Naive B cell (primary cell): ENCODE results near the gene EDIL3. TPM values are rescaled to one million over a fixed set of nuclear protein-coding genes. Genes with fewer than 3 reads are reported as not detected.
"Not testable (repeated sequence)": the region's sequence is repeated elsewhere in the genome, so short reads cannot be mapped to it uniquely, and the experiment has no call there.

ENCODE experiments used
- ATAC-seq, 2 donors: fragments of 150-1000 bp; cut with Tn5 transposase; 2 replicates each; pipeline ENCODE4 v1.10.0; 2021; ENCODE audit warnings: low read depth in 2 of 2, mild to moderate bottlenecking in 2 of 2, moderate library complexity in 2 of 2
- DNase-seq: peaks from one replicate; pipeline ENCODE4 v3.0.0; 2022
- H3K27ac Mint-ChIP-seq, 6 donors: one replicate each; pipeline ENCODE4 v1.8.0; 2020 to 2022; ENCODE audit warnings: mild to moderate bottlenecking in 6 of 6, mixed read lengths in 6 of 6, moderate library complexity in 5 of 6, inconsistent platforms in 2 of 6
- H3K27me3 Mint-ChIP-seq, 3 donors: one replicate each; pipeline ENCODE4 v1.8.0; 2021 to 2022; ENCODE audit warnings: mixed read lengths in 3 of 3, mild to moderate bottlenecking in 1 of 3
- H3K36me3 Mint-ChIP-seq, 2 donors: one replicate each; pipeline ENCODE4 v1.8.0; 2020 to 2022; ENCODE audit warnings: mixed read lengths in 2 of 2, inconsistent platforms in 1 of 2, mild to moderate bottlenecking in 1 of 2
- H3K4me1 Mint-ChIP-seq, 3 donors: one replicate each; pipeline ENCODE4 v1.8.0; 2020 to 2022; ENCODE audit warnings: mixed read lengths in 3 of 3, inconsistent platforms in 1 of 3, mild to moderate bottlenecking in 1 of 3, moderate library complexity in 1 of 3
- H3K4me3 Mint-ChIP-seq, 8 donors: one replicate each; pipeline ENCODE4 v1.8.0; 2020 to 2022; ENCODE audit warnings: mild to moderate bottlenecking in 8 of 8, mixed read lengths in 8 of 8, moderate library complexity in 8 of 8, inconsistent platforms in 2 of 8
- H3K9me3 Mint-ChIP-seq, 7 donors: one replicate each; pipeline ENCODE4 v1.8.0; 2020 to 2022; ENCODE audit warnings: mixed read lengths in 7 of 7, mild to moderate bottlenecking in 5 of 7, inconsistent platforms in 2 of 7, moderate library complexity in 1 of 7
- polyA plus RNA-seq, 6 donors: library from polyadenylated mRNA; unstranded; fragments of 300-500 nt; fragmentation: Illumina TruSeq; gene quantifications; one replicate each; pipeline ENCODE4 v1.2.3, GENCODE V29; 2021; ENCODE audit warnings: low read depth in 6 of 6

Gene EDIL3
- polyA plus RNA-seq, 6 donors from 2014 or later: not detected

DNA sequence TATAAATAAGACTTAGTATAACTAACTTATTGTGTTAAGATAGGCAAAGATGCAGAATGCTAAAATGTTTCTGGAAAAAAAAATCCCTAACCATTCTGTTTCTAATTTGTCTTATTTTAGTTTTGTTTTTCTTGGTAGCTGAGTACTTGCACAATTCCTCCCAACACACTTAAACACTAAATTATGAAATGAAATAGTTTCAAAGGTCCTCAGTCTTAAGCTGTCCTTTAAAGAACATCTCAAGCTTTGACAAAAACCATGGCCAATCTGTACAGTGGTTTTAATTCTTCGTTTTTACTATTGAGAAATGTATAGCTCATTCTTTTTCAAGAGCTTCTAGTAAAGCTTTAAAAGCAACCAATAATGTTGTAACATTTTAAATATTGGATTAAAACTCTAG lies 171.5 kb downstream of the EDIL3 start:
- Mint-ChIP-seq H3K27ac (no peak overlapping the region), H3K36me3 (no peaks in the 10 kb centered on the region), H3K9me3 (peaks cover 0 to 8% (median 2%) of the 10 kb centered on the region in 7 donors), H3K4me3 (no peak overlapping the region), H3K27me3 (no peaks in the 10 kb centered on the region), H3K4me1 (no peaks in the 10 kb centered on the region)
- ATAC-seq: no peak
- no peak for DNase-seq

DNA sequence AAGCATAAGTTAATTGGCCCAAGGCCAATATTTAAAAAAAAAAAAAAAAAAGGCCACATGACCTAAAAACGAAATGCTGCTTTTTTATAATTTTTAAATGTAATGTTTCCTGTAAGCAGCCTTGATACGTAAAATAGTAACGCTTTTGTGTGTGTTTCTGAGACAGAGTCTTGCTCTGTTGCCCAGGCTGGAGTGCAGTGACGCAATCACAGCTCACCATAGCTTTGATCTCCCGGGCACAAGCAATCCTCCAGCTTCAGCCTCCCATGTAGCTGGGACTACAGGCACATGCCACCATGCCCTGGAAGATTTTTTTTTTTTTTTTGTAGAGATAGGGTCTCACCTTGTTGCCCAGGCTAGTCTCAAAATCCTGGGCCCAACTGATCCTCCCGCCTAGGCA lies 179.9 kb downstream of the EDIL3 start:
- H3K4me1 Mint-ChIP-seq: no peaks in the 10 kb centered on the region
- ATAC-seq: no peak
- no peak overlapping the region for H3K27ac Mint-ChIP-seq

DNA sequence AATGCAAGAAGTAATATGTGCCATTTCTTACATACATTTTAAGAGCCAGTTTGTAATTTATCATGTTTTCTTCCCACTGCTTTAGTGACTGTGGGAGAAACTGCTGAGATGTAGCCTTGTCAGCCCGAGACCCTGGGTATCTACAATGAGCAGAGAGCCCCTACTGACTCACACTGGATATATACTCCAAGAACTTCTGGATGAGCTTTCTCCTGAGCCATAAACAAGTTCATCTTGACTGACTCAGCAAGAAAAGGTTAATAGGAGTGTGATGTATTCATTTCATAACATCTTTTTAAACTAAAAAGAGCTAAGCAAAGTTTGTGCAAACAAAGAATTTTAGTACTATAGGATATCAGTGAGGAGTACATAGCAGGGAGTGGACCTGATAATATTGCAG lies 182.5 kb downstream of the EDIL3 start:
- ATAC-seq (no peak), DNase-seq (no peak)
- peaks cover 0 to 2% (median 0%) of the 10 kb centered on the region in 7 donors for H3K9me3 Mint-ChIP-seq
- no peak overlapping the region for H3K4me3 Mint-ChIP-seq
- H3K27me3 Mint-ChIP-seq: peaks cover 0 to 5% (median 0%) of the 10 kb centered on the region in 3 donors
- H3K27ac Mint-ChIP-seq: no peak overlapping the region
- no peaks in the 10 kb centered on the region for H3K36me3 Mint-ChIP-seq
- no peaks in the 10 kb centered on the region for H3K4me1 Mint-ChIP-seq

More for the DNA sequence above, 179.9 kb downstream of the EDIL3 start:
- no peak for DNase-seq
- Mint-ChIP-seq H3K9me3 (peaks cover 0 to 2% (median 0%) of the 10 kb centered on the region in 7 donors), H3K4me3 (no peak overlapping the region), H3K36me3 (no peaks in the 10 kb centered on the region), H3K27me3 (peaks cover 0 to 5% (median 0%) of the 10 kb centered on the region in 3 donors)

DNA sequence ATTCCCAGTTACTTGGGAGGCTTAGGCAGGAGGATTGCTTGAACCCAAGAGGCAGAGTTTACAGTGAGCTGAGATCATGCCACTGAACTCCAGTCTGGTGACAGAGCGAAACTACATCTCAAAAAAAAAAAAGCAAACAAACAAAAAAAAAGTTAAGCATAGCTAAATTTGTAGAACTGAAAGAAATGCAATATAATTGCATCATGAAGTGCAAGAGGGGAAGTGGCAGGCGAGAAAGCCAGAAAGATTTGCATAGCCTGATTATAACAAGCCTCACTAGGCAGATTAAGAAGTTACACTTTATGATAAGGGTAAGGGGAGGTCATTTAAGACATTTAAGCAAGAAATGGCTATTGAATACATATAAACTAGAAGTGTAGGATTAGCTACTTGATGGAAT lies 187.1 kb downstream of the EDIL3 start:
- ATAC-seq (no peak), DNase-seq (no peak)
- no peaks in the 10 kb centered on the region for H3K4me1 Mint-ChIP-seq
- H3K4me3 Mint-ChIP-seq: no peak overlapping the region
- H3K27ac Mint-ChIP-seq: peak overlapping the region in 1 of 6 donors; percentile 6
- peaks cover 0 to 4% (median 0%) of the 10 kb centered on the region in 3 donors for H3K27me3 Mint-ChIP-seq
- H3K36me3 Mint-ChIP-seq: no peaks in the 10 kb centered on the region
- H3K9me3 Mint-ChIP-seq: peaks cover 0 to 9% (median 0%) of the 10 kb centered on the region in 7 donors

DNA sequence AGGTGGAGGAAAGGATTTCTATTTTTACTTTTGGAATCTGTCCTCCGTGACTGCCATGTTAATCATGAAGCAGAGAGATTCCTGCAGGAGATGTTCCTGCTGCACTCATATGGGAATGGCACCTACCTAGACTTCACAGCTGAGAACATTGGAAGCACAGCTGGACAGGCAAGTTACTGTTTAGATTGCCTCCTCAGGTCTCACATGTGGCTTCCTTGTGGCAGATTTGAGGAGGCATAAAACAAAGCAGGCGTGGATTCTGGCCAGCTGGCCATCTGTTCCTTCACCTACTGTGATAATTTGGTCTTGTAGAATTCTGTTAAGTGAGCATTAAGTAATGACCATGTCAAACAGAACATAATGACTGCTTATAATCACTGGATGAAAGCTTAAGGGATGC lies 193.4 kb downstream of the EDIL3 start:
- no peak for ATAC-seq
- no peak overlapping the region for H3K27ac Mint-ChIP-seq
- H3K4me3 Mint-ChIP-seq: no peak overlapping the region
- H3K4me1 Mint-ChIP-seq: no peaks in the 10 kb centered on the region
- no peaks in the 10 kb centered on the region for H3K36me3 Mint-ChIP-seq
- no peak for DNase-seq
- H3K9me3 Mint-ChIP-seq: peaks cover 0 to 2% (median 0%) of the 10 kb centered on the region in 7 donors
- no peaks in the 10 kb centered on the region for H3K27me3 Mint-ChIP-seq

DNA sequence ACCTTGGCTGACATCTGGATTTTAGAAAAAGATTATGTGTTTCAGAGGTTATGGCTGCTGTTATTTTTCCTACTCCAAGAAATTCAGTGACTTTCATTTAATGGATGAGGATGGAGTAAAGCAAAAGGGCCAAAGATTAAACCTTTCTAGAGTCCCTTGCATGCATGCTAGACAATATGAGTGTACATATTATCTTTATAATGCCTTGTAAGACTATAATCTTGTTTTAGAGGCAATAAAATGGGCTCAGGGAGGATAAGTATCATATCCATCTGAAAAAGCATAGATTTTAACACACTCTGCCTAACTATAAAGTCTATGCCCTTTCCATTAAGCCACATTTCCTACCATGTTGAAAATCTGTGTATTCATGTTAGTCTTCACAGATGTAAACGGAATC lies 199.8 kb downstream of the EDIL3 start:
- Mint-ChIP-seq H3K4me1 (no peaks in the 10 kb centered on the region), H3K4me3 (no peak overlapping the region), H3K9me3 (no peaks in the 10 kb centered on the region), H3K36me3 (no peaks in the 10 kb centered on the region), H3K27me3 (no peaks in the 10 kb centered on the region), H3K27ac (no peak overlapping the region)
- no peak for ATAC-seq
- no peak for DNase-seq

DNA sequence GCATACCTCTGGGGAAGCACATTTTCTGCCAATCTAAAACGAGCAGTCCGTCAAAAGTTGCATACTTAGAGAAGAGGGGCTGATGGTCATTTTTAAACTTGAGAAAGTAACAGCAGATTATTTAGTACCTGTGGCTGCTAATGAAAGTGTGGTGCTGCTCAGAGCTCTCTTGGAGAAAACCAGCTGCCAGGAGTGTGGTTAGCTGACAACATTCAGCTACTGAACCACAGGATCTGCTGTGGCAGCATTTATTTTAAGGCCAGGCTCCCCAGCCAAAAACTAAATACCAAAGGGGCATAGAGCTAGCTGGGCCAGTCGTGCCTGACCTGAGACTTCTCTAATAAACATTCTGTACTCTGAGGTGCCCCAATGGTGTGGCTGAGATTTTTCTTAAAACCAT lies 203.6 kb downstream of the EDIL3 start:
- H3K36me3 Mint-ChIP-seq: no peaks in the 10 kb centered on the region
- no peaks in the 10 kb centered on the region for H3K4me1 Mint-ChIP-seq
- DNase-seq: no peak
- no peak overlapping the region for H3K27ac Mint-ChIP-seq
- no peak overlapping the region for H3K4me3 Mint-ChIP-seq
- ATAC-seq: no peak
- H3K27me3 Mint-ChIP-seq: peaks cover 0 to 4% (median 0%) of the 10 kb centered on the region in 3 donors
- H3K9me3 Mint-ChIP-seq: no peaks in the 10 kb centered on the region

DNA sequence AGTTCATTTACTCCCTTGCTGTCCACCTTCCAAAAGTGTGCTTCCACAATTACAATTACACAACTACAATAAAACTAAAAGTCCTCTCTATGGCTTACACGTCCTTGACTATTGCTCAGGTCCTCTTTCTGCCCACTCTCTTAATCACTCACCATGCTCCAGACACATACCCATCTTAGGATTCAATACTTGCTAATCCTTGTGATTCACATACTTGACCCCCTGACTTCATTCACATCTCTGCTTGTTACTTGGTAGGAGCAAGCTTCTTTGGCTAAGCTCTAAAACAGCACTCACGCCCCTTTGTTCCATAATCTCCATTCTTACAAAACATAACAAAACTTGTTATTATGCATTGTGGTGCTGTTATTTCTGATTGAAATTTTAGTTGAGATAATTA lies 215.8 kb downstream of the EDIL3 start:
- H3K27me3 Mint-ChIP-seq: no peaks in the 10 kb centered on the region
- DNase-seq (no peak), ATAC-seq (no peak)
- H3K27ac Mint-ChIP-seq: peak overlapping the region in 1 of 6 donors; percentile 4
- no peaks in the 10 kb centered on the region for H3K4me1 Mint-ChIP-seq
- peaks cover 0 to 7% (median 0%) of the 10 kb centered on the region in 7 donors for H3K9me3 Mint-ChIP-seq
- H3K4me3 Mint-ChIP-seq: no peak overlapping the region
- H3K36me3 Mint-ChIP-seq: no peaks in the 10 kb centered on the region

DNA sequence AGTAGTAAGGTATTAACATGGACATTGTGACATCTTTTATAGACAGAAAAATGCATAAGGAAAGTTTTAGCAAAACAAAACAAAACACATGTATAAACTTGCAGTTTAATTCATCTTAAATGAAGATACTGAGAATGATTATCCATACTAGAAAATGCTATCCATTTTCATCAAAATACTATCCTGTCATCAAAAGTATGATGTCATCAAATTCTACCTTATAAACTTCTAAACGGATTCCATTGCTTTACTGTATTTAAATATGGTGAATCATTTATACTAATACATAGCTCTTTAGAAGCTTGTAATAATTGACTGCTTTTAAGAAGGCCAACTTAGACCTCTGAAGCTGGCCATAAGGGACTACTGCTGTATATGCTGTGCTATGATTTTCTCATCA lies 221.0 kb downstream of the EDIL3 start:
- DNase-seq: no peak
- ATAC-seq: no peak
- H3K4me1 Mint-ChIP-seq: no peaks in the 10 kb centered on the region
- no peaks in the 10 kb centered on the region for H3K27me3 Mint-ChIP-seq
- no peaks in the 10 kb centered on the region for H3K36me3 Mint-ChIP-seq
- H3K4me3 Mint-ChIP-seq: no peak overlapping the region
- H3K9me3 Mint-ChIP-seq: peaks cover 0 to 9% (median 0%) of the 10 kb centered on the region in 7 donors
- no peak overlapping the region for H3K27ac Mint-ChIP-seq

DNA sequence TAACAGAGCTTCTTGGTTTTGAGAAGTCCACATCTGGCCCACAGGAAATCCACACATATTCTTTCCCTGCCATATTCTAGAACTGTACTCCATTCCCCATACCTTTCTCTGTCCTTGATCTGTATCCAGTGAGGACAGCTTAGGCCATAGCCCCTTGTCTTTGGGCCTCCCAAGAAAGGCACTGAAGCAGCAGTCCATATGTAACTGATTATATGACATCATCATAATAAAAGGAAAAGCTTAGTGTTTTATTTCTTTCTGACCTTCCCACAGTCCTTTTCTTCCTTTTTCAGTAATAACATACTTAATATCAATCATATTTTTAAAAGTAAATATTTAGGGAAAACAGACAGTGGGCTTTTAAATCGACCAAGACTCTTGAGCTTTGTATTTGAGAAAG lies 222.0 kb downstream of the EDIL3 start:
- DNase-seq (no peak), ATAC-seq (no peak)
- Mint-ChIP-seq H3K9me3 (peaks cover 0 to 9% (median 0%) of the 10 kb centered on the region in 7 donors), H3K27me3 (no peaks in the 10 kb centered on the region), H3K27ac (no peak overlapping the region), H3K4me1 (no peaks in the 10 kb centered on the region), H3K4me3 (no peak overlapping the region), H3K36me3 (no peaks in the 10 kb centered on the region)

DNA sequence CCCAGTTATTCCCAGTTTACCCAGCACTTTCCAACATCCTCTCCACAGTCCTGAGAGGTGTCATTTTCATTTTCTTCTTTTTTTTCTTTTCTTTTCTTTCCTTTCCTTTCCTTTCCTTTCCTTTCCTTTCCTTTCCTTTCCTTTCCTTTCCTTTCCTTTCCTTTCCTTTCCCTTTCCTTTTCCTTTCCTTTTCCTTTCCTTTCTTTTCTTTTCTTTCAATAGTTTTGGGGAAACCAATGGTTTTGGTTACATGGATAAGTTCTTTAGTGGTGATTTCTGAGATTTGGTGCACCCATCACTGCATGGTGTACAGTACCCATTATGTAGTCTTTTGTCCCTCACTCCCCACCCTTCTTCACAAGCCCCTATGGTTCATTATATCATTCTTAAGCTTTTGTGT lies 224.0 kb downstream of the EDIL3 start:
- not testable (repeated sequence) for H3K27me3 Mint-ChIP-seq, H3K9me3 Mint-ChIP-seq, H3K4me1 Mint-ChIP-seq, H3K4me3 Mint-ChIP-seq, DNase-seq, H3K36me3 Mint-ChIP-seq, ATAC-seq, H3K27ac Mint-ChIP-seq

DNA sequence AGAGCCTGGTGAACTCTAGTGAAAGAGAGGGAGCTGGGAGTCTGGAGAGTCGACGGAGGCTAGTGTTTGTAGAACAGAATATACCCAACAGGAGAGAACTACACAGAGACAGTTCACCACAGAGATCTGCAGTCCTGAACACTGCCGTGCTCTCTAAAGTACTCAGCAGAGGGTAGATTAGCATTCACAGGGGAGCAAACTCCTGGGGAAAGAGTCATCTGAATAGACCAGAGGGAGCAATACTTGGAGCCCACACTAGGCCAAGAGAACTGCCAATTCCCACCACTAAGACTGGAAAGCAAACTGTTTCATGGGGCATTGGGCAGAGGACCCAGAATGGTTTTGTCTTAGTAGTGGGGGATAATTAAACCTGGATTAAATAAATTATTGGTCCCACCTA lies 235.6 kb downstream of the EDIL3 start:
- Mint-ChIP-seq H3K27me3 (no peaks in the 10 kb centered on the region), H3K4me1 (no peaks in the 10 kb centered on the region), H3K36me3 (no peaks in the 10 kb centered on the region), H3K27ac (no peak overlapping the region), H3K9me3 (no peaks in the 10 kb centered on the region), H3K4me3 (no peak overlapping the region)
- no peak for DNase-seq
- no peak for ATAC-seq

DNA sequence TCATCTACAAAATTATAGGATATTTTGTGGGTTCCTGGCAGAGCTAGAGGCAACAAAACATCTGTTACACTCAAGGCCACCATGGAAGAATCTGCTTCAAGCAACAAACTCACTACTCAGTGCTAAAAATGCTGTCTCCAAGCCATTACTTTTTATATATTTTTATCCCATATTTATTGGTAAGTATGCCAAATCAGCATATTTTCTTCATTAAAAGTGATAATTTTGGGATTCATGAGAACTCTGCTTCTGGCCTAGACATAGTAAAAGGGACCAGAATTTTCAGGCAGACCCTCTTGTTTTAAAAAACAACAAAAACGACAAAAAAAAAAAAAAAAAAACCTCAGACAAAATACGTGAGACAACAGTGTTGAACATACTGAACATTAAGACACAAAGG lies 236.0 kb downstream of the EDIL3 start:
- H3K9me3 Mint-ChIP-seq: no peaks in the 10 kb centered on the region
- H3K27ac Mint-ChIP-seq: no peak overlapping the region
- no peak overlapping the region for H3K4me3 Mint-ChIP-seq
- no peak for DNase-seq
- H3K27me3 Mint-ChIP-seq: no peaks in the 10 kb centered on the region
- no peak for ATAC-seq
- no peaks in the 10 kb centered on the region for H3K36me3 Mint-ChIP-seq
- no peaks in the 10 kb centered on the region for H3K4me1 Mint-ChIP-seq

DNA sequence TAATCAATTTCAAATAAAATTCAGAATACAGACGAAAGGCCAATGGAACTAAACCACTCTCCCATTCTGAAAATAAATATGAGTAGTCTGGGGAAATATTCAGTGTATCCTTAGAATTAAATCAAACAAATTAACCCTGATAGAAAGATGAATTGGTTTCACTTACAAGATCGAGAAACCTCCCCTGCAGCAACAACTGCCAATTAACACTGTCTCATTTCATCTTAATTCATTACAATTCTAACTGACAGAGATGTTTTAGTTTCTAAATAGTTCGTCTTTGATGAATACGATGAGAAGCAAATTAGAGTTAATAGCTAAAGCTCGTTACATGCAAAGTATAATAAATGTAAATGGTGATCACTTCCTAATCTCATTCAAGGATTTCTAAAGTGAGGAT lies 247.1 kb downstream of the EDIL3 start:
- DNase-seq (no peak), ATAC-seq (no peak)
- Mint-ChIP-seq H3K27me3 (no peaks in the 10 kb centered on the region), H3K9me3 (no peaks in the 10 kb centered on the region), H3K4me3 (no peak overlapping the region), H3K36me3 (no peaks in the 10 kb centered on the region), H3K27ac (no peak overlapping the region), H3K4me1 (no peaks in the 10 kb centered on the region)

DNA sequence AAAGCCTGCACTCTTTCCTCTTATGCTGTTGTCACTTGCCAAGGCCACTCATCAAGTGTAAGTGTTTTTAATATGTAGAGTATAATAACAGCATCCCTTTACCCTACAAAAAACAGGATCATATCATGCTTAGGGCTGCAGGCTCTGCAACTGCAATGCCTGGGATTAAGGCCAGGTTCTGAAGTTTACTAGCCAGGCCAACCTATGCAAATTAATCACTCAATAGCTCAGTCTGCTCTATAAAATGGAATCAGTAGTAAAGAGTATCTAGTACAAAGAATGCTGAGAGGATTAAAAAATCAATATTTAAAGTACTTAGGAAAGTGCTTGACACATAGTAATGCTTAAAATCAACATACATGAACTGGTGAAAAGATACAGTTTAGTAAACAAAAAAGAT lies 253.3 kb downstream of the EDIL3 start:
- H3K27ac Mint-ChIP-seq: no peak overlapping the region
- no peak overlapping the region for H3K4me3 Mint-ChIP-seq
- ATAC-seq: no peak
- H3K9me3 Mint-ChIP-seq: no peaks in the 10 kb centered on the region
- no peaks in the 10 kb centered on the region for H3K4me1 Mint-ChIP-seq
- DNase-seq: no peak
- no peaks in the 10 kb centered on the region for H3K27me3 Mint-ChIP-seq
- H3K36me3 Mint-ChIP-seq: no peaks in the 10 kb centered on the region
